H1 (cell line): ENCODE results near the gene FOXO1. TPM values are rescaled to one million over a fixed set of nuclear protein-coding genes. Genes with fewer than 3 reads are reported as not detected.
A peak's percentile ranks its signal among the peaks of the same experiment; 100 is the strongest.

ENCODE experiments used
- CHD1 ChIP-seq: IDR thresholded peaks from 2 replicates; pipeline ENCODE4 v1.6.1; 2012; ENCODE audit warnings: low read depth, low read length, improper control_type of control experiment
- CTBP2 ChIP-seq: IDR thresholded peaks from 2 replicates; pipeline ENCODE4 v1.7.0; 2011; ENCODE audit warnings: borderline replicate concordance, mild to moderate bottlenecking, moderate library complexity, mixed read lengths, low read length; ENCODE audit not compliant: insufficient read depth, insufficient read length
- JUND ChIP-seq: IDR thresholded peaks from 2 replicates; pipeline ENCODE4 v1.6.1; 2011; ENCODE audit warnings: mild to moderate bottlenecking, improper control_type of control experiment, low read length
- SP1 ChIP-seq: IDR thresholded peaks from 2 replicates; pipeline ENCODE4 v1.6.1; 2011; ENCODE audit warnings: low read depth, low read length
- ZNF274 ChIP-seq: IDR thresholded peaks from 2 replicates; pipeline ENCODE4 v1.7.0; 2012; ENCODE audit warnings: low read length, borderline replicate concordance; ENCODE audit errors: extremely low read depth
- polyA plus RNA-seq, 7 experiments: library from polyadenylated mRNA; depleted of rRNA in 3 of 7; stranded (reverse) in 5 of 7; unstranded in 2 of 7; fragments of >200 nt in 5 of 7; fragments of 200-250 nt in 2 of 7; gene quantifications; 1 replicate in 5 of 7; 2 replicates in 1 of 7; 4 replicates in 1 of 7; pipeline versions ENCODE4 v1.2.1 to v1.2.3, GENCODE V29; 2011 to 2013; ENCODE audit warnings: missing spikeins in 2 of 7, mixed read lengths in 2 of 7
- total RNA-seq: library from RNA; stranded (reverse); fragmentation: NEBNext Ultra II Directional; extraction: Animal tissue kit (Norgen Biotek cat#: 25700); gene quantifications from 2 replicates; pipeline ENCODE4 v1.2.1, GENCODE V29; 2021

FOXO1 gene
- total and polyA plus RNA-seq, 2 of the 8 experiments (the other 6 are each of a cell fraction or from before 2014, with no cell fraction given): 35.3 to 56.9 TPM

GRCh38 chr13:40651866-40652587 lies 14.4 kb downstream of the FOXO1 start (continued):
- TF ChIP-seq JUND: no peak
- no peak for TF ChIP-seq ZNF274
- peak; percentile 78 for TF ChIP-seq SP1
- no peak for TF ChIP-seq CTBP2
- TF ChIP-seq CHD1: no peak
- TF ChIP-seq, all 59 proteins: peak for 9
